ENCODE data around the gene MAPK11.

MAPK11 gene

DNA sequence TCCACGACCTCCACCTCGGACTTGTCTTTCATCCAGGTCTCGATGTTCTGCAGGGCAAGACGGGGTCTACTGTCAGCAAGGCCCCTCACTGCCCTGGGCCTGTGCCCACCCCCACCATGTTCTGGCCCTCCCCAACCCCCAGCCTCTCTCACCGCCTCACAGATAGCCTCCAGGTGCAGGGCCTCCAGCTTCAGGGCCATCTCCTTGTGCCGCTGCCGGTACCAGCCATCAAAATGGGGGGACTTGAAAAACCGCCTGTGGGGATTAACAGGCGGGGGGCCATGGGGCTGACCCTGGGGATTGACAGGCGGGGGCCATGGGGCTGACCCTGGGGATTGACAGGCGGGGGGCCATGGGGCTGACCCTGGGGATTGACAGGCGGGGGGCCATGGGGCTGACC lies 42.2 kb upstream of the MAPK11 start:
- TF ChIP-seq HDGF (IDR thresholded peaks at IDR 0.05; ENCODE audit: borderline replicate concordance) = no peak
- no peak for TF ChIP-seq SP1 (IDR thresholded peaks at IDR 0.05)
- no peak for TF ChIP-seq FOXA1 (IDR thresholded peaks at IDR 0.05)
- no peak for TF ChIP-seq SUZ12 (IDR thresholded peaks at IDR 0.05)
- no peak for TF ChIP-seq FOXM1 (IDR thresholded peaks at IDR 0.05; ENCODE audit: borderline replicate concordance)
- no peak for TF ChIP-seq LEF1 (IDR thresholded peaks at IDR 0.05; ENCODE audit: borderline replicate concordance)
- TF ChIP-seq NFRKB (IDR thresholded peaks at IDR 0.05) = no peak
- TF ChIP-seq ZNF384 (IDR thresholded peaks at IDR 0.05) = no peak
- no peak for TF ChIP-seq ELF4 (IDR thresholded peaks at IDR 0.05)
- no peak for TF ChIP-seq BHLHE40 (IDR thresholded peaks at IDR 0.05; ENCODE audit: borderline replicate concordance)
- TF ChIP-seq CTBP1 (IDR thresholded peaks at IDR 0.05; ENCODE audit: borderline replicate concordance) = no peak
- TF ChIP-seq, protein P1, sequence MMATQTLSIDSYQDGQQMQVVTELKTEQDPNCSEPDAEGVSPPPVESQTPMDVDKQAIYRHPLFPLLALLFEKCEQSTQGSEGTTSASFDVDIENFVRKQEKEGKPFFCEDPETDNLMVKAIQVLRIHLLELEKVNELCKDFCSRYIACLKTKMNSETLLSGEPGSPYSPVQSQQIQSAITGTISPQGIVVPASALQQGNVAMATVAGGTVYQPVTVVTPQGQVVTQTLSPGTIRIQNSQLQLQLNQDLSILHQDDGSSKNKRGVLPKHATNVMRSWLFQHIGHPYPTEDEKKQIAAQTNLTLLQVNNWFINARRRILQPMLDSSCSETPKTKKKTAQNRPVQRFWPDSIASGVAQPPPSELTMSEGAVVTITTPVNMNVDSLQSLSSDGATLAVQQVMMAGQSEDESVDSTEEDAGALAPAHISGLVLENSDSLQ (IDR thresholded peaks at IDR 0.05) = no peak
- no peak for TF ChIP-seq TARDBP (IDR thresholded peaks at IDR 0.05)
- no peak for TF ChIP-seq ARNT (IDR thresholded peaks at IDR 0.05)
- ChIA-PET POLR2A (no interaction called here), CTCF (no interaction called here)
- no peak for DNase-seq (ENCODE audit: extremely low spot score)

DNA sequence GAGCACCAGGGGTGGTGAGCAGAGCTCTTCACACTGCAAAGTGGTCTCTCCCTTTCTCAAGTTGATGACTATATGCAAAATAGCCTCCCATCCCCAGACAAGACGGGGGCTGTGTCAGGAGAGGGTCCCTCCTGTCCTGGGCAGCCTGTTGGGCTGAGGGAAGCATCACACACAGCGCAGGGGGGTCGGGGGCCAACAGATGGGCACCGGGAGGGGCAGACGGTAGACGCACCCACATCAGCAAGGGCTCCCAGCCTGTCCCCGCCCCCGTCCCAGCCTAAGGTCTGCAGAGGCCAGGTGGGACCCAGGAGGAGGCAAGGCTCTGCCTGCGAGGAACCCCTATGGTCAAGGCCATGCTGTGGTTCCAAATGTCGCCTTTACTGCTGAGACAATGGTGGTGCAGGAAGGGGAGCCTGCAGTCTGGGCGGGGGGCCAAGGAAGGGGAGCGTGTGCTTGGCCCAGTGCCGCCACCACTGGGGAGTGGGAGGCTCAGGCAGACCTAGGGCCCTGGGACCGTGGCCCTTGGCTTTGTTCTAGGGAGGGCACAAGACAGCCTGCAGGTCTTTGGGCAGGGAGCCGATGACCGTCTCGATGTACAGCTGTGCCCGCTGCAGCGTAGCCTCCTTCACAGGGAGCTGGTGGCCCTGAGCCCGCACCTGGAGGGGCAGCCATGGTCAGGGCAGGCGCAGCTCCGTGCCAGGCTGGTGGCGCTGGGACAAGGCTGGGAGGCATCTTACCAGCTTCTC lies 41.6 kb upstream of the MAPK11 start:
- no peak for TF ChIP-seq FOXM1 (IDR thresholded peaks at IDR 0.05; ENCODE audit: borderline replicate concordance)
- TF ChIP-seq ZNF384 (IDR thresholded peaks at IDR 0.05) = no peak
- no peak for TF ChIP-seq TARDBP (IDR thresholded peaks at IDR 0.05)
- no peak for TF ChIP-seq CTBP1 (IDR thresholded peaks at IDR 0.05; ENCODE audit: borderline replicate concordance)
- no peak for TF ChIP-seq LEF1 (IDR thresholded peaks at IDR 0.05; ENCODE audit: borderline replicate concordance)
- TF ChIP-seq ELF4 (IDR thresholded peaks at IDR 0.05) = no peak
- no peak for TF ChIP-seq FOXA1 (IDR thresholded peaks at IDR 0.05)
- no peak for TF ChIP-seq ARNT (IDR thresholded peaks at IDR 0.05)
- no peak for TF ChIP-seq L3MBTL2 (conservative IDR thresholded peaks at IDR 0.05)
- no peak for TF ChIP-seq BHLHE40 (IDR thresholded peaks at IDR 0.05; ENCODE audit: borderline replicate concordance)
- TF ChIP-seq SP1 (IDR thresholded peaks at IDR 0.05) = no peak
- no peak for TF ChIP-seq SUZ12 (IDR thresholded peaks at IDR 0.05)
- no peak for TF ChIP-seq NFRKB (IDR thresholded peaks at IDR 0.05)
- ChIA-PET CTCF (no interaction called here), POLR2A (no interaction called here)
- DNase-seq (ENCODE audit: extremely low spot score) = no peak

DNA sequence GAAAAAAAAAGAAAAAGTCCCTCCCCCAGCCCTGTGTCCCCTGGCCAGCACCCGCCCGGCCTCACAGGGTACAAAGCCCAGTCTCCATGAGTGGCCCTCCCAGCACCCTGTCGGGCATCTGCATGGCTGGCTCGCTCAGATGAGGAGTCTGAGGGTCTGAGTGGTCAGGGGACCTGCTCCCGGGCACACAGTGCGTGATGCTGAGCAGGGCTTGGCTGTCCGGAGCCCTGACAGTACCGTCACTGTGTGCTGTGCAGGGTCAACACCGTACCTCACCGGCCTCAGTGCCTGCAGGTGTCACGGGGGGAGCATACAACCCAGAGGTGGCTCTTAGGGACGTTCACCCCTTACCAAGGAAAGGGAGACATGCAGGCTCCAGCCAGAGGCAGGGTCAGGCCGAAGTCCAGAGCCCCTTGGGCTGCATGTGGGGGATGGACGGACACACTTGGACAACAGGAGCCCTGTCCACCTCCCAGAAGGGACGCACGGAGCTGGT lies 40.8 kb upstream of the MAPK11 start:
- TF ChIP-seq FOXM1 (IDR thresholded peaks at IDR 0.05; ENCODE audit: borderline replicate concordance) (no peak), L3MBTL2 (conservative IDR thresholded peaks at IDR 0.05) (no peak), TARDBP (IDR thresholded peaks at IDR 0.05) (no peak), FOXA1 (IDR thresholded peaks at IDR 0.05) (no peak), FOXK2 (IDR thresholded peaks at IDR 0.05) (no peak), SUZ12 (IDR thresholded peaks at IDR 0.05) (no peak), HDGF (IDR thresholded peaks at IDR 0.05; ENCODE audit: borderline replicate concordance) (no peak), SP1 (IDR thresholded peaks at IDR 0.05) (no peak), BHLHE40 (IDR thresholded peaks at IDR 0.05; ENCODE audit: borderline replicate concordance) (no peak), ZNF384 (IDR thresholded peaks at IDR 0.05) (no peak), ELF4 (IDR thresholded peaks at IDR 0.05) (no peak)
- TF ChIP-seq, protein P1 (IDR thresholded peaks at IDR 0.05) = no peak
- CTCF ChIA-PET = no interaction called here
- DNase-seq (ENCODE audit: extremely low spot score) = no peak
- POLR2A ChIA-PET = no interaction called here

DNA sequence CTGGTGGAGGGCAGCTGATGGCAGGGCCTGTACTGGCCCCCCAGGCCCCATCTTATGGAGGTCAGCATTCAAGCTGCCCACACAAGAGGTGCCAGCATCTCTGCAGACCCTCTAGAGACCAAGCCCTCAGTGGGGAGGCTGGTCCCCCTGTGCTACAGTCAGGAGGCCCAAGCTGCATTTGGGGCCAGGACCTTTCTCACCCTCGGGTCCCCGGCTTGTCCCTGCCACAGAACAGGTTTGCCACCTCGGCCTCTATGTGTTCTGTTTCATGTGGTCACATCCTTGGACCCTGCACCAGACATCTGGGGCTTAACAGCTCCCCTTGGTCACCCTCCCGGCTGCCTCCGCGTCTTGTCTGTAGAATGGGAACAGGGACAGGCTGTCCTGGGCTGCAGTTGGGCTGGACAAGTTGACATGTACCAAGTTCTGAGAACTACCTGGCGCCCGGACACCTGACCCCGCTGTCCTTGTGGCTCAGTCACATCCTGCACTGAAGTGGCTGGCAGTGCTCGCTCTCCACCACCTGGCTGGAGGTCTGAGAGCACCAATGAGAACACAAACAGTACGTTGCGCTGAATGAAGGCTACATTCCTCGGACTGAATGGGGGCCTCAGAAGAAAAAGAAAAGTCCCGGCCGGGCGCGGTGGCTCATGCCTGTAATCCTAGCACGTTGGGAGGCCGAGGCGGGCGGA lies 40.0 kb upstream of the MAPK11 start:
- CTCF ChIA-PET = no interaction called here
- DNase-seq (ENCODE audit: extremely low spot score) = no peak
- POLR2A ChIA-PET = interaction anchor here (1.0 kb wide), 1 partner anchor 15 kb away, joined by 3 read pairs; no protein-coding TSS in a partner anchor
- TF ChIP-seq FOXM1 (IDR thresholded peaks at IDR 0.05; ENCODE audit: borderline replicate concordance) (no peak), FOXK2 (IDR thresholded peaks at IDR 0.05) (no peak), CTBP1 (IDR thresholded peaks at IDR 0.05; ENCODE audit: borderline replicate concordance) (no peak), TARDBP (IDR thresholded peaks at IDR 0.05) (no peak), ARNT (IDR thresholded peaks at IDR 0.05) (no peak), L3MBTL2 (conservative IDR thresholded peaks at IDR 0.05) (no peak), SUZ12 (IDR thresholded peaks at IDR 0.05) (no peak), NFRKB (IDR thresholded peaks at IDR 0.05) (no peak)

DNA sequence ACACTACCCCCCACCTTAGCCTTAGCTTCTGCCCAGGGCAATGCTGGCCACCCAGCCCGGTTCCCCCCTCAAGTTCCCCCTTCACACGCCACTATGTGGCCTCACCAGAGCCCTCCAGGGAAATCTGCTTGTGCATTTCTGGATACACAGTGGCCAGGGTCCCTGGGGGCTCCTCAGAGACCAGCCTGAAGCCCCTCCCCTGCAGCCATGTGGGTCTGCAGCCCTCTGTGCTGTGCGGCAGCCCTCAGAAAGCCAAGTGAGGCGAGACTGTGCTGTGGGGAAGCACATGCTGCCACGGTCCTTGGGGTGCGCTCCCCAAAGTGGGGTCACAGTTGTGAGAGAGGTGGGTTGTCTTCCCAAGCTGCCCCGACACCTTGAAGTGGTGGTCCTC lies 39.4 kb upstream of the MAPK11 start:
- no peak for TF ChIP-seq BHLHE40 (IDR thresholded peaks at IDR 0.05; ENCODE audit: borderline replicate concordance)
- TF ChIP-seq FOXM1 (IDR thresholded peaks at IDR 0.05; ENCODE audit: borderline replicate concordance) = no peak
- TF ChIP-seq LEF1 (IDR thresholded peaks at IDR 0.05; ENCODE audit: borderline replicate concordance) = no peak
- TF ChIP-seq TARDBP (IDR thresholded peaks at IDR 0.05) = no peak
- no peak for TF ChIP-seq ARNT (IDR thresholded peaks at IDR 0.05)
- no peak for TF ChIP-seq HDGF (IDR thresholded peaks at IDR 0.05; ENCODE audit: borderline replicate concordance)
- no peak for TF ChIP-seq SP1 (IDR thresholded peaks at IDR 0.05)
- no peak for TF ChIP-seq L3MBTL2 (conservative IDR thresholded peaks at IDR 0.05)
- TF ChIP-seq, protein P1 (IDR thresholded peaks at IDR 0.05) = no peak
- TF ChIP-seq ZNF384 (IDR thresholded peaks at IDR 0.05) = no peak
- TF ChIP-seq NFRKB (IDR thresholded peaks at IDR 0.05) = no peak
- TF ChIP-seq CTBP1 (IDR thresholded peaks at IDR 0.05; ENCODE audit: borderline replicate concordance) = no peak
- TF ChIP-seq ELF4 (IDR thresholded peaks at IDR 0.05) = no peak
- no peak for TF ChIP-seq SUZ12 (IDR thresholded peaks at IDR 0.05)
- no peak for TF ChIP-seq FOXK2 (IDR thresholded peaks at IDR 0.05)
- TF ChIP-seq FOXA1 (IDR thresholded peaks at IDR 0.05) = no peak
- POLR2A ChIA-PET = interaction anchor here (1.0 kb wide), 1 partner anchor 16 kb away, joined by 3 read pairs; no protein-coding TSS in a partner anchor
- DNase-seq (ENCODE audit: extremely low spot score) = no peak

More for the DNA sequence above, 39.4 kb upstream of the MAPK11 start:
- CTCF ChIA-PET = no interaction called here

Measured in HEK293T (cell line).